T-helper 2 cell (primary cell): Measurements from ENCODE around the gene CYP3A5.
"Not testable (repeated sequence)": the region's sequence is repeated elsewhere in the genome, so short reads cannot be mapped to it uniquely, and the experiment has no call there.

ENCODE experiments used
- DNase-seq, 5 experiments: peaks; one replicate each; pipeline versions ENCODE4 v3.0.0 to v3.0.0-alpha.2; 2012 to 2022

Gene CYP3A5

DNA sequence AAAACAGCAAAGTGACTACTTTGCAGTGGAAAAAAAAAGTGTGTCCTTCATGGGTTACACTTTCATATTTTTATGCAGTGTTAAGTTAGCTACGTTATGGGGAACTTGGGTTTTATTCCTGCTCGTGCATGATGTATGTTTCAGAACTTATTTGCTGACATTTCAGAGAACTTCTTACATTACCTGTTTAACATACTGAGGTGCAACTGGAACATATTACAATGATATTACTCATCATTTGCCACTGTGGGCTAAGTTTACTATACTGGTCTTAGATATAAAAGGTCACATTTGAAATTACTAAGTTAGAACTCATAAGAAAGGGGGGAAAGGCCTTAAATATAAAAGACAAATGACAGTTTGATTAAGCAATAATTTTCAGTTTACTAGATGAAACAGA lies 42.4 kb downstream of the CYP3A5 start:
- not testable (repeated sequence) for DNase-seq

DNA sequence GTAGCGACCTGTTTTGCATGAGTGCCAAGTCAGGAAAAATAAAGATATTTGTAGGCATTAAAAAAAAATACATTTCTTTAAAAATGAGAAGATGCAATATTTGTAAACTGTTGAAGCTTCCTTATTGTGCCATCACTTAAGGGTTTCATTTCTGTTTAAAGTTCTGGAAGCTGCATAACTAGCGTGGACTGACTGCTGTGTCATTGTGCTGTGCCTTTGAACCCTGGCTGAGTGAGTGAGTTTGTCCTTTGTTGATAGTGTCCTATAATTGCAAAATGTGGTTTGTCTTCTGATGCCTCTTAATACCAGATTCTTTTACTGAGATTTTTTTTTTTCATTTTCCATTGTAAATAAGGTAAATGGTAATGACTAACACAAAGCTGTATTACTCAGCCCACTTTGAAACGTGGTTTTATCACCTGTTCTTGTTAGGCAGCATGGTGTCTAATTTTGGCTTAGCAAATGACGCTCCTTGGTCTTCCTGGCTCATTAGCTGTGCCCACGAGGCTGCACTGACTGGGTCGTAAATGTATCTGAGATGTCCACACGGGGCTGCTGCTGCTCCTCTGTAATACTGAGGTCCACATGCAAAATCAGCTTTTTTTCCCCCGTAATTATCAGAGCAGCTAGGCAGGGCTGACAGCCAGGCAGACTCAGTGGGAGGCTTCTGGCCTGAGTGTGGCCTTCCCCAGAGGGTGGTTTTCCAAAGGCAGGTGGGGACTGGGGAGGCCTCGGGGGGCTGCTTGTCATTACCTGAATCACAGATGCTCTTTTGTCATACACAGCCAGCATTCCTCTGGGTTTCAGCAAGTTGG lies 48.3 kb downstream of the CYP3A5 start:
- DNase-seq, result peak in 1 of 5 experiments; percentile 29

DNA sequence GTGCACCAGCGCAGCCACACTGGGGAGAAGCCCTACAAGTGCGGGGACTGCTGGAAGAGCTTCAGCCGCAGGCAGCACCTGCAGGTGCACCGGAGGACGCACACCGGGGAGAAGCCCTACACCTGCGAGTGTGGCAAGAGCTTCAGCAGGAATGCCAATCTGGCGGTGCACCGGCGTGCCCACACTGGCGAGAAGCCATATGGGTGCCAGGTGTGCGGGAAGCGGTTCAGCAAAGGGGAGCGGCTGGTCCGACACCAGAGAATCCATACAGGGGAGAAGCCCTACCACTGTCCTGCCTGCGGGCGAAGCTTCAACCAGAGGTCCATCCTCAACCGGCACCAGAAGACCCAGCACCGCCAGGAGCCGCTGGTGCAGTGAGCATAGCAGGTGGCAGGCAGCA lies 50.2 kb downstream of the CYP3A5 start:
- DNase-seq, result no peak

DNA sequence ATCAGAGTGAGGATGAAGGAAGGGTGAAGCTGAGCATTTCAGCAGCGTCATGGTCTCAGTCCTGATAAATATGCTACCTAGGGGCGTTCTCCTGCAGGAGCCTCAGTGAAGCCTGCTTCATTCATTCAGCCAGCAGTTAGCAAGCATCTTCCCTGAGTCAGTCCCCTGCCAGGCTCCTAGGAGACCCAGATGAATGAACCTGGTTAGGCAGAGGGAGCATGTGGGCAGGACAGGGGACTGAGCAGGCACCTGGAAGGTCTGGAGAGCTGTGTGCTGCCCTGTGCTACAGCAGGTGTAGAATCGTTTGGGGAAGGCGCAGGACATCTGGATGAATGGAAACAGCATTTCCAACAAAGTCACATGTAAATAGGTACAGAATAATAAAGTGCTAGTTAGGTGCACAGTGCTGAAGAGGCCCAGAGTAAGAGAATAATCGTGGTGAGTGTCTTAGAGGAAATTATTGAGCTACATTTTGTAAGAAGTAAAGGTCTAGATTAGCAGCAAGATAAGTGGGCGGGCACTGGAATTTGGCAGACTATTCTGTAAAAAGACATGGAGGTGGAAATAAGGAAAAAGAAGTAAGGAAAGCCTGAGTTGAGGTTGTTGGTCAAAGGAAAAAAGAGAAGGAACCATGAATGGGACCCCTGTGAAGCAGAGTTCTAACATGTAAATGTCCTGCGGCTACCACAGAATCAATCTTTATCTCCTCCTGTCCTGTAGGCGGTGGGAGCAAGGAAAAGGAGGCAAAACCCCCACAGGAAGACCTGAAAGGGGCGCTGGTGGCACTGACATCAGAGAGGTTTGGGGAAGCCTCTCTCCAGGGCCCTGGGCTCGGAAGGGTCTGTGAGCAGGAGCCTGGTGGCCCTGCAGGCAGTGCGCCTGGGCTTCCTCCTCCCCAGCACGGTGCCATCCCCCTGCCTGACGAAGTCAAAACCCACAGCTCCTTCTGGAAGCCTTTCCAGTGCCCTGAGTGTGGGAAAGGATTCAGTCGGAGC lies 51.0 kb downstream of the CYP3A5 start:
- no peak for DNase-seq

DNA sequence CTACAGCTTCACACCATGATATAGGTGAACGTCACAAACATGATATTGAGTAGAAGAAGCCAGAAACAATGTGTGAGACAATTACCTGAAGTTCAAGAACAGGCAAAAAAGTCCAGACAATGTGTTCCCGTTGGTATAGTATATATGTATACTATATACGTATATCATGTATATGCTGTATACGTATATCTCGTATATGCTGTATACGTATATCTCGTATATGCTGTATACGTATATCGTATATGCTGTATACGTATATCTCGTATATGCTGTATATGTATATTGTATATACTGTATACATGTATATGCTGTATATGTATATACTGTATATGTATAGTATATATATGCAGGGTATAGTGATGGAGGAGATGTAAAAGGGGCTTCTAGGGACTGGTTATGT lies 52.3 kb downstream of the CYP3A5 start:
- no peak for DNase-seq

DNA sequence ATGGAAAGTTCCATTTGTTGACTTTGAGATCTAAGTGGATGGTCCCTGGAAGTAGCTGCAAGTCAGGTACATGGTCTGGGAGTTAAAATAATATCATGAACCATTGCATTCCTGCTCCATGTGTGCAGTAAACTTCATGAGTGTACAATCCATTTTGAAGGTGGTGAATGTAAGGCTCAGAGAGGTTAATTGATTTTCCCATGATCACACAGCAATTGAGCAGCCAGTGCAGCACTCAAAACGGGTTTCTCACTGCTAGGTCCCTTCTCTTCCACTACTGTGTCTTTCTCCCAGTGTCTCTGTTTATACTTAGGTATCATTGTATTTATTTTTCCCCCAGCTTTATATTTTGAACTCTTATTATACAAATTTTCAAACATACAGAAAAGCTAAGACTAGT lies 53.1 kb downstream of the CYP3A5 start:
- no peak for DNase-seq

DNA sequence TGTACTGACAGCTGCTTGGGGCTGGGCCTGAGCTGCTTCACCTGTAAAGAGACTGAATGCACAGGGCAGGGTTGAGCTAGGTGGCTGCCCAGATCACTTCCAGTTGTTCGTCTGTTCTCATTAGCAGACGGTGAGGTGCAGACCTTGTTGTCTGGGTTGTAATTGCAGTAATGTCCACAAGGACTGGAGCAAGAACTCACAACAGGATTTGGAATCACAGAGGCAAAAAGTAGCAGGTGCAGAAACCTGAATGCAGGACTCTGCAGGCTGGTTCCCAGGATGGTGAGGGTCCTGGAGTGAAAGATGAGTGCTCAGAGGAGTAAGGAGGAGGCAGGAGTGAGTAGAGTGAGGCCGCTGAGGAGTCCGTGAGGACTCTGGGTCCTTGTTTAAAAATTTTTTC lies 53.8 kb downstream of the CYP3A5 start:
- DNase-seq, result no peak

DNA sequence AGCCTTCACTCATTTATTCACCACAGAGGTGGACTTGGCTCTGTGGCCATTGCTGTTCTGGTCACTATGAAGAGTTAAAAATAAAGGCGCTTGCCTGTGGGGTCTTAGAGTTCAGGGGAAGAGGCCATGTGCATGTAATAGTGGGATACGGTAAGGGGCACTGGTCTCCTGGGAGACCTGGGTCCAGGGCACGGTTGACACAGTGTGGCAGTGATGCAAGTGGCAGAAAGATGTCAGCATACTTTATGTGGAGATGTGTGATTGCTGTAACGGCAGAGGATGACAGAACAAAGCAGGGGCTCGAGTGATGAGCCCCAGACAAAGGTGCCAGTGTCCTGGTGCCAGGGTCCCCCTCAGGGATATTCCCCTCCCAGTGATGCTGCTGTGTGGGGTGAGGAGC lies 54.5 kb downstream of the CYP3A5 start:
- no peak for DNase-seq

DNA sequence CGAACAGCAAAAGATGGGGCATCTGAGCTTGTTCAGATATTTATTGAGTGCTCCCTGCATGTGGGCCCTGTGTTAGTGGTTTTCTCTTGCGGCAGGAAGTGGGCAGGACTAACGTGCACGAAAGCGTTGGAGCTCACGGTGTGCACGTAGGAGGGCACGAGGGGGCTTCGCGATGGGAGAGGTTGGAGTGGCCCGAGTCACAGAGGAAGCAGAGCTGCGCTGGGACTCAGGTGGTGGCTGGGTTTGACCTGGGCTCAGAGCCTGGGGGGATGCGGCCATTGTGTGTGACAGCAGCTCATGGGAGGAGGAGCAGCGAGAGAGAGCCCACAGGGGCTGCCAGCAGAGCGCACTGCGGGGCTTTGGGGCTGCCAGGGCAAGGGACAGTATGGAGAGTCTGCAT lies 55.3 kb downstream of the CYP3A5 start:
- peak in 4 of 5 experiments; percentile 22 to 97 (median 78) for DNase-seq

DNA sequence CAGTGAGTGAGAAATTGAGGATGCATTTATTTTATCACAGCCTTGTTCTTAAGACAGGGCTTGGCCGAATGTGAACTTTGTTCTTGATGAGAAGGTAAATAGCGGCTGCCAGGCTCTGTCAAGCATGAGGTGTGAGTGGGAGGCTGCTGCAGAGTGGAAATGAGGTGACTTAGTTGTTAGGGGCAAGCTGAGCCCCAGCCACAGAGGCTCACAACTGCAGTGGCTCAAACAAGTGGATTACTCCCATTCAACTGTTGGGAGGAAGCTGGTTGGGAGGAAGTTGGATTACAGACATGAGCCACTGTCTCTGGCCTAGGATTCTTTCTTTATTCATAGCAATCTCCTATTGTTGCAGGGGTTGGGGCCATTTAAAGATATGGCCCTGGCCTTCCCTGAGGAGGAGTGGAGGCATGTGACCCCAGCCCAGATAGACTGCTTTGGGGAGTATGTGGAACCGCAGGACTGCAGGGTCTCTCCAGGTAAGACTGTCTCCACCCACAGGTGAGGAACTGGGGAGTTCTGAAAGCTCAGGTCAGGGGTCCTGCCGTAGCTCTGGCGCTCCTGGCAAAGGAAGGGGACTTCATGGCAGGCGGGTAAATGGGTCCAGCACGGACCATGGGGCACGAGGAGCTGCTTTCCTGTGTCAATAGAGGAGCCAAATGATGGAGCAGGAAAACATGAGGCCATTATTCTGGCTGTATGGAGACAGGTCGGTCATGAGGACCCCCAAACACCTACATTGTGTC lies 55.9 kb downstream of the CYP3A5 start:
- DNase-seq, result peak in 2 of 5 experiments; percentile 33 to 67

DNA sequence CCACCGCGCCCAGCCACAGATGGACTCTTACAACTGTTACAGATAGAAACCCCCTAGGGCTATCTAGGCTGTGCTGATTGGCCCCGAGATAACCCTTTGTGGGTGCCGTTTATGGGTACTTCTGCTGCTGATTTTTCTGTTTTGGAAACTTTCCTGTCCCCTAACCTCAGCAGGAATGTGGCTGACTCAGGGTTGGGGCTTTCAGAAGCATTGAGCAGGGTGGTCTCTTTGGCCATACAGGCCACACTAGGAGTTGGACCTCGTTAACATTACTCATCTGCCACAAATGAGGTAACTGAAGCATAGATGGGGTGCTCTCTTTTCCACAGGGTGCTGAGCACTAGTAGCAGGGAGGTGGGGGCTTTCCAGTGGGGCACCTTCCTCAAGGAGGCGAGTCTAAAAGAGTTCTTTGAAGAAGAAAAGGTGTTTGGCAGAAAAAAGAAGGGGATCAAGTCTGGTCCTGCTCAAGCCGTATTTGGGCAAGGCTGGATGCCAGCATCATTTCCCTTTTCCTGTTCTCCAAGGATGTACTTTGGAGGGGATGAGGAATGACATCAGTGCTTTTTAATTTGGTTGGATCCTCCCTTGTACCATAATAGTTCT lies 56.6 kb downstream of the CYP3A5 start:
- DNase-seq, result peak in 1 of 5 experiments; percentile 30

DNA sequence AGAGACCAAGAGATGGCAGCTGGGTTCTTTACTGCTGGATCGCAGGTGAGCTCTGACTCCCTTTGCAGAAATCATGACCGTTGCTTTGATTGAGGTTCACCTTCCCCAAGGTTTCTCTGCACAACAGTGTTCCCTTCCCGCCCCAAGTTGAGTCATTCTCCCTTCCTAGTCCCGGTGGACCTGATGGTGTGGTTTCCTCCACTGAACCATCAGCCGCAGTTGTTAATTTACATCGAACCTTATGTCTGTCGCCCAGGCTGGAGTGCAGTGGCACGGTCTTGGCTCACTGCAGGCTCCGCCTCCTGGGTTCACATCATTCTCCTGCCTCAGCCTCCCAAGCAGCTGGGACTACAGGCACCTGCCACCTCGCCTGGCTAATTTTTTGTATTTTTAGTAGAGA lies 57.2 kb downstream of the CYP3A5 start:
- no peak for DNase-seq

DNA sequence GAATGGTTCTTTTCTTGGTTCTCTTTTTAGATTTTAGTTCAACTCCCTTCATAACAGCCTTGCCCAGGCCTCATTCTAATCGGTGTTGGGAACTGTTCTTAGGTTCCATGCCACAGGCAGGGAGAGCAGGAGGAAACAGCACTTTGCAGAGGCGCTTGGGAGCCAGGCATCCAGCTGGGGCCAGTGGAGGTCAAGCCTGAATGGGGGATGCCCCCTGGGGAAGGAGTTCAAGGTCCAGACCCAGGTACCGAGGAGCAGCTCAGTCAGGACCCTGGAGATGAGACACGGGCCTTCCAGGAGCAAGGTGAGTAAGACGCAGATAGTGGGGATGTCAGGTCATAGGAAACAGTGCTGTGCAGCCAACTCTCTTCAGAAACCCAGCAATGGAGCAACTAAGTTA lies 58.5 kb downstream of the CYP3A5 start:
- DNase-seq, result no peak

DNA sequence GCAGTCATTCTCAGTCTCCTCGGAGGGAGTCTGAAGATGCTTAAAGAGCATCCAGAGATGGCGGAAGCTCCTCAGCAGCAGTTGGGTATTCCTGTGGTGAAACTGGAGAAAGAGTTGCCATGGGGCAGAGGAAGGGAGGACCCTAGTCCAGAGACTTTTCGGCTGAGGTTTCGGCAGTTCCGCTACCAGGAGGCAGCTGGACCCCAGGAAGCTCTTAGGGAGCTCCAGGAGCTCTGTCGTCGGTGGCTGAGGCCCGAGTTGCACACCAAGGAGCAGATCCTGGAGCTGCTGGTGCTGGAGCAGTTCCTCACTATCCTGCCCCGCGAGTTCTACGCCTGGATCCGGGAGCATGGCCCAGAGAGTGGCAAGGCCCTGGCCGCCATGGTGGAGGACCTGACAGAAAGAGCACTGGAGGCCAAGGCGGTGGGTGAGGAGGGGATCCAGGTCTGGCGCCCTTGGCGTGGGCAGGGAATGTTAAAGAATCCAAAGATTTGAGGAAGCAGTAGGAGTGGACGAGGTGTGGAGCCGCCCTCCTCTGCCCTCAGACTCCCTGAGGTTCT lies 60.1 kb downstream of the CYP3A5 start:
- no peak for DNase-seq

DNA sequence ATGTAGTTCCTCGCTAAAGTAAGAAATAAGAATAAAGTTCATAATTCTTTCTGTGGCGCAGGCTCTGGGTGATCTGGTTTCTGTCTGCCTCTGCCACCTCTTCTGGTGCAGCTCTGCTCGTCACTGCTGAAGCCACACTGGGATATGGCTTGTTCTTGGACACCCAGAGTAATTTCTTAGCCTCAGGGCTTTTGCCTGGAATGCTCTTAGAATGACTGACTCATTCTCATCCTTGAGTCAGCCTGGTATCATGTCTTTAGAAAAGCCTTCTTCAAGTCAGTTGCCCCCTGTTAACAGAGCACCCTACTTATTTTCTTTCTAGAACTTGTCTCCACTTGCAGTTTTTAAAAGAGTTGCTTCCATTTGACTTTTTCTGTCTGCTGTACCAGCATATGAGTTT lies 61.1 kb downstream of the CYP3A5 start:
- DNase-seq, result no peak

DNA sequence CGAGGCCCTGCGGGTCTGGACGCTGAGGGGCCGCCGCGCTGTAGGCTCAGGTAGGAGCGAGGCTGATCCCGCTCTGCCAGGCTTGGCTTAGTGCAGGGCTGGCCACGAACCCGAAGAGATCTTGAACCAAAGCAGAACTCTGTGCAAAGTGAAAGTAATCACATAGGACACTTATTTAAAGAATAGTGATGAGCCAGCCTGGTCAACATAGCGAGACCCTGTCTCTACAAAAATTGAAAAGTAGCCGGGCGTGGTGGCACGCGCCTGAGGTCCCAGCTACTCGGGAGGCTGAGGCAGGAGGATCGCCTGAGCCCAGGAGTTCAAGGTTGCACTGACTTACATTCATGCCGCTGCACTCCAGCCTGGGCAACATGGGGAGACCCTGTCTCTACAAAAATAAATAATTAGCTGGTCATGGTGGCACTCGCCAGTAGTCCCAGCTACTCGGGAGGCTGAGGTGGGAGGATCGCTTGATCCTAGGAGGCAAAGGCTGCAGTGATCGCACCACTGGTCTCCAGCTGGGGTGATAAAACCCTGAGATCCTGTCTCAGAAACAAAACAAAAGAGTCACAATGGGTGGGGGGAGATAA lies 62.5 kb downstream of the CYP3A5 start:
- no peak for DNase-seq

DNA sequence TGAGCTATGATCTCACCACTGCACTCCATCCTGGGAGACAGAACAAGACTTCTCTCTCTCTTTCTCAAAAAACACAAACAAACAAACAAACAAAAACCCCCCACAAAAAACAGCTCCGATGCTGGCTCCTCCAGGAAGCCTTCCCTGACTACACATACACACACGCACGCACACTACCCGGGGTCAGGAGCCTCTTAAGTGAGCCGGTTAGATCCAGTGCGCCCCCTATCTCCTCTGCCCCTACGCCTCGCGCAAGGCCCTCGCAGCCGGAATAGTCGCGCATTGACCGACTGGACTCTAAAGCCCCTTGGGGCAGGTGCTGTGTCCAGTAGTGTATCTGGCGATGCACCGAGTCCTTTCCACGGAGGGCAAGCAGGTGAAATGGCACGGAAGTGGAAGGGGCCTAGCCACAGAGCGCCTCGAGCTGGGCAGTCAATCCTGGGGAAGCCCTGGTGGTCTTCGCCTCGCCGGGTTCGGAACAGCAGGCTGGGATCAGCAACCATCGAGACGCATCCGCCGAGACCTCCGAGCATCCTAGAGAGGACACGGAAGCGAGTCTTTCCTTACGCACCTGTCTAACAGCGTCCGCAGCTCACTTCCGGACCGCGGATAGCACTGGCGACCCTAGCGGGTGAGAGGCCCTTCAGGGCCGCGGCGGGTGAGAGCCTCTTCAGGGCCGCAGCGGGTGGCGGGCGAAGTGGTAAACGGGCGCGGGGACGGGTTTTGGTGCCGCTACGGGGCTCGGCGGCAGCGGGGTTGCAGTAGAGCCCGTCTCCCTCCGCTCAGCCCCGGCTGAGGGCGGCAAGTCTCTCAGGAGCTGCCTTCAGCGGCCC lies 63.2 kb downstream of the CYP3A5 start, which contains the start of gene ZSCAN25:
Gene ZSCAN25, plus strand, starts transcription at position 588 of the 833 bp plus-strand sequence. CDS start 2,661 bp downstream, outside the sequence.
- DNase-seq, result peak; percentile 57 to 95 (median 77)

DNA sequence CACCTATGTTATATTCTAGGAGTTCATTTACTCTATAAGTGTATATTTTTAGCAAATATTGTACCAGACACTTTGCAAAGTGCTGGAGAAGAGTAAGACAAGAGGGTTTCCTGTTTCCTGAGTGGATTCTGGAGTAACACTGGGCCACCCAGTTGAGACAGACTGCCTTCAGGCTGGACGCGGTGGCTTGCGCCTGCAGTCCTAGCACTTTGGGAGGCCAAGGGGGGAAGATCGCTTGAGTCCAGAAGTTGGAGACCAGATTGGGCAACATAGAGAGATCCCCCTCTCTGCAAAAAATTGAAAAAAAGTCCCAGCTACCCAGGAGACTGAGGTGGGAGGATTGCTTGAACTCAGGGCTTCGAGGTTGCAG lies 63.8 kb downstream of the CYP3A5 start:
- DNase-seq, result no peak

DNA sequence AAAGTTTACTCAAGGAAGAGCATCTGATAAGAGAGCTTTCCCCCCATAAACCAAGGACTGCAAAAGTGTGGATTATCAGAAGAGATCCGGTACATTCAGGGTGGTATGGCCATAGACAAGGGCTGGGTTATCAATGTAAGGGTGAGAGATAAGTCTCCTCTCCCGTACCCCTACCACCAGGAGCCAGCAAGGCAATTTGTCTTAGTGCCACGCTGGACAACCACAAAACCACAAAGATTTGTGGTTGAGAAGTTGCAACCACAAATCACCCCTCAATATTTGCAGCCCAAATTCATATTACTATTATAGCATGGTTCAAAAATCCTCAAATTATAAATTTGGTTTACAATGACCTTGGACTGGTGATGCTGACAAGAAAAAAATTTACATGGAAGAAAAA lies 65.3 kb downstream of the CYP3A5 start:
- DNase-seq, result no peak

DNA sequence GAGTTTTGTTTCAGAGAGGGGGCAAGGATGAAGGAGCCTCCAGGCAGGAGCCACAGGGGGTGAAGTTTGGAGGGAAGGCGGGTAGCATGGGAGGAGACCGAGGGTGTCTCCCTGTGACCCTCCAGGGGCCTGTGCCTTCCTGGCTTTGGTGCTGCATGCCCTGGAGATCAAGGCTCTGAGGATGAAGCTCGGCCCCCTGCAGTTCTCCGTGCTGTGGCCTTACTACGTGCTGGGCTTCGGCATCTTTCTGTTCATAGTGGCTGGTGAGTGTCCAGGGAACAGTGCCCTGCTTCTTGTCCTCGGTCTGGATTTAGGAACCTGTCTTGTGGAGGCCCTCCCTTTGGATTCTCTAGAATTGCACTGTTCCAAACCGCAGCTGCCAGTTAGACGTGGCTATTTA lies 72.2 kb downstream of the CYP3A5 start:
- DNase-seq, result no peak

DNA sequence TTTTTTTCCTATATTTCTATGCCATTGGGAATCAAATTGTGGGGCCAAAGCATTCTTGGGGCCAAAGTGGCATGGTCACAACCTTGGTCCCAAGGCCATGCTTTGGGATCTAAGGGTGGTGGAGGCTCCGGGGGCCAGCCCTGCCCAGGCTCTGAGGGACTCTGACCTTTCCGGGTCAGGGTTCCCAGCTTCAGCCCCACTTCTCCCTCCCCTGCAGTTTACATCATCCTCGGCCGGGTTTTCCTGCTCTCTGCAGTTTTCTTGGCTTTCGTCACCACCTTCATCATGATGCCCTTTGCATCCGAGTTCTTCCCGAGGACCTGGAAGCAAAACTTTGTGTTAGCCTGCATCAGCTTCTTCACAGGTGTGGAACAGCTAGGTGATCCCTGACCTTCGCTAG lies 73.3 kb downstream of the CYP3A5 start:
- DNase-seq, result no peak
